Measurements from ENCODE around the gene MRI1.

GRCh38 chr19:13817018-13817614 lies 52.8 kb downstream of the MRI1 start:
- TF ChIP-seq CTCF (IDR thresholded peaks at IDR 0.05) = no peak
- no peak for TF ChIP-seq PRRX2 (CRISPR knock-in tag; IDR thresholded peaks at IDR 0.05)
- TF ChIP-seq ATF3 (CRISPR knock-in tag; conservative IDR thresholded peaks at IDR 0.05) = no peak
